Smooth muscle cell of the umbilical artery (primary cell): Measurements from ENCODE around the gene MAFG. TPM values are rescaled to one million over a fixed set of nuclear protein-coding genes. Genes with fewer than 3 reads are reported as not detected.

Experiments used
- total RNA-seq: library from RNA; depleted of rRNA; stranded (reverse); fragments of >200 nt; gene quantifications from 2 replicates; pipeline ENCODE4 v1.2.3, GENCODE V29; 2014

MAFG gene
- 28.2 and 32.5 TPM in 2 replicates for total RNA-seq

DNA sequence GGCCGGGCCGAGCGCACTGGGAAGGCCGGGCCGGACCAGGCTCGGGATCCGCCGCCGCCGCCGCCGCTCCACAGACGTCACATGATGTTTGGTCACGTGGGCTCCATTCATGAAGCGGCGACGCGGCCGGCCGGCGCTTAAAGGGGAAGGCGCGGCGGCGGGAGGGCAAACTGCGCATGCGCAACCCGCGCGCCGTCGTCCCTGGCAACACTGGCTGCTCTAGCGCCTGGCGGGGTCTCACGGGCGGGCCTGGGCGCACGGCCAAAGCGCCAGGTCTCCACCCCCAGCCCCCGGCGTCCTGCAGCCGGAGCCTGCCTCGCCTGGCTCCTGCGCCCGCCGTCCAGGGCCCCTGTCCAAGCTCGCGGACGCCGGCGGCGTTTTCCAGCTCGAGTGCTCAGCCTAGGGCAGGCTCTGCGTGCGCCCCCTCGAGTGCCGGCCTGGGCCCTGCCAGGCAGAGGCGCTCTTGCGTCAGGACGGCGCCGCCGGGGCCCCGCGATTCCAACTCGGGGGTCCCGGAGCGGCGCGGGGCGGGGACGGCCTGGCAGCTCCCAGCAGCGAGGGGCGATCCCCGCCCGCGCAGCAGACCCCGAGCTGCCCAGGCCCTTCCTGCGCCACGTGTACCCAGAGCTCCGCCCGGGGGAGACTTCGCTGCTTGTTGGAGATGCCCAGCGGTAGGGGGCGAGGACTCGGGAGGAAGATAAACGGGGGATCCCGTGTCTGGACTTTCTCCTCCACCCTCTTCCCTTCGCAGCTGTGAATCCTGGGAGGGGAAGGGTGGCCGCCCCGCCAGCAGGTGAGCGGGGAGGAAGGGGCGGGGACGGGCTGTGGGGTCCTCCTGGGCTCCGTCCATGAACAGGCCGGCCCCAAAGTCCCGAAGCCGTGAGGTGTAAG is at the start of gene MAFG:
TSS of gene MAFG (minus strand) at position 83 of the 891 bp plus-strand sequence. CDS start 4,550 bp downstream, outside the sequence.

DNA sequence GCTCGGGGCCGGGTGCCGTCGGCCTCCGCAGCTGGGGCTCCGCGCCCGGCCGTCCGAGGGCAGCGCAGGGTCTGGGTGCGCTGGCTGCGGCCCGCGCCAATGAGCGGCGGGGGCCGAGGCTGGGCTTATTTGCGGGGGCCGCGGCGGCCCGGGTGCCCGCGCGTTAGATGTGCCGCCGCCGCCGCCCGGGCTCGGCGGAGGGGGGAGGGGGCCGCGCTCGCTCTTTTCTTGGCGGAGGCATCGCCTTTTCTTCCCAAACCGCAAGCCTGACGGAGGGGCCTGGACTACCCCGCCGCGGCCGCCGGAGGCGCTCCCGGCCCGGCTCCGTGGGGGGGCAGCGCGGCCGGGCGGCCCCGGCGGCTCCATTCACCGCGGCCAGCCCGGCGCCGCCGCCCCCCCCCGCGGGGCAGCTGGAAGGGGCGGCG is 33.6 kb upstream of the MAFG start, which contains the start of gene NOTUM:
TSS of gene NOTUM (minus strand) at position 101 of the 425 bp plus-strand sequence. CDS start 278 bp downstream, outside the sequence.

DNA sequence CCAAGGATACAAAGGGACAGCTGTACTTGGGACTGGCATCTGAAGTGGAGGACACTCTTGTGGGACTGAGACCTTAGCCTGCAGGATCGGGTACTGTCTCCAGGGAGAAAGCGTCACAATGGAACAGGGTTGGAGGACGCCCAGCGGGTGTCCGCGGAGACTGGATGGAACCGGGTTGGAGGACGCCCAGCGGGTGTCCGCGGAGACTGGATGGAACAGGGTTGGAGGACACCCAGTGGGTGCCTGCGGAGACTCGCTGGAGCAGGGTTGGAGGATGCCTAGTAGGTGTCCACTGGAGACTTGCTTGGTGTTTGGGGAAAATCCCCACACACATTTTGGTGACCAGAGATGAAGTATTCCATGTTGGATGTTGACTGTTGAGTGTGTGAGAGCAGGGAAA is 19.7 kb upstream of the MAFG start, which contains the start of gene MYADML2:
TSS of gene MYADML2 (minus strand) at position 45 of the 400 bp plus-strand sequence. CDS start 5,492 bp downstream, outside the sequence.

DNA sequence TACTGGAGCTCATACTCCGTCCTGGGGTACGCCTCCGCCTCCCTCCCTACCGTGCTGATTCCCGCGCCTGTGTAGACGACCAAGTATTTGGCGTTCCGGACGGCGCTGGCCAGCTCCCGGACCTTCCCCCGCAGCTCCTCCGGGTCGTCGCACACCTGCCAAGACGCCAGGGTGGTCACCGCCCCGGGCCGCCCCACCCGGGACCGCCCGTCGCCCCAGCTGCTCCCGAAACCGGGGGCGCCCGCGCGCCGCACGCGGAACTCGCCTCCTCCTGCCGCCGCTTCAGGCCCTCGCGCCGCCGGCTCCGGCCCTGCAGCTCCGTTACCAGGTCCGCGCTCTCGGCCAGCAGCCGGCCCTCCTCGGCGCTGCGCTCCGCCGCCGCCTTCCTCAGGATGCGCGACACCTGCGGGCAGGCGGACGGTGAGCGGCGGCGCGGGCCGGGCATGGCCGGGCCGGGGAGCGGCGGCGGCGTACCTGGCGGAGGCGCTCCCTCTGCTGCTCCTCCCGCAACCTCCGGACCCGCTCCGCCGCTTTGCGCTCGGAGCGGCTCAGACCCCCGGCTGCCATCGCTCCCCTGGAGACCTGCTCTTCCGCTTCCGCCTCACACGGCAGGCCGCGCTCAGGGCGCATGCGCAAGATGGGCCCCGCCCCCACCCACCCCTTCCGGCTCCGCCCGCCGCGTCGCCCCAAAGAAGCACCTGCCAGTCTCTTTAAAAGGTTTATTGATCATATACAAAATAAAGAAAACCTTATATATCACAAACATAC is 9.8 kb downstream of the MAFG start, which contains the start of gene SIRT7:
TSS of gene SIRT7 (minus strand) at position 612 of the 768 bp plus-strand sequence. CDS start at position 567, 45 bp downstream.

DNA sequence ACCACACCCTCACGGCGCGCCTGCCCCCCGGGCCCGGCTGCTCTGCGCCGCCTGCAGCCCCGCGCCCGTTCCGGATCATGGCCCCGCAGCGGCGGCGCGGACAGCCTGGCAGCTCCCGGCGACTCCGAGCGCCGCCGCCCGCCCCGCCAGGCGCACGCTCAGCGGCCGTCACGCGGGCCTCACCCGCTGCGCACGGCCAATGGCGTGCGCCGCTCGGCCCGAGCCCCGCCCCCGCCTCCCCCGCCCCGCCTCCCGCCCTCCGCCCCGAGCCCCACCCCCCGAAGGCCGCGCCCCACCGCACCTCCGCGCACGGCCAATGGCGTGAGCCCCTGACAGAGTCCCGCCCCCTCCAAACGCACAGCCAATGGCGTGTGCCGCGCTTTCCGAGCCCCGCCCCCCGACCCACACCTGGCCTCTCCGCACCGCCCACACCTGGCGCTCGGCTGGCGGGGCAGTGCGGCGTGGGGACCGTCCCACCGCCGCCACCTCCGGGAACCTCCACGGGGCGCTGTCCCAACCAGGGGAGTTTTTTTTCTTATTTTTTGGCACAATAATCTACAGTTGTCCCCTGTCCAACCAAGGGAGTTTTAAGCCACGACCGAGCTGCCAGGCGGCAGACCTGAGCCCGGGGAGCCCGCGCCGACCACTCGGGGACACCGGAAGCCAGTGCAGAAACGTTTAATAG is 16.1 kb downstream of the MAFG start, which contains the start of gene PCYT2:
TSS of gene PCYT2 (minus strand) at position 123 of the 685 bp plus-strand sequence. CDS start at position 79, 44 bp downstream.

DNA sequence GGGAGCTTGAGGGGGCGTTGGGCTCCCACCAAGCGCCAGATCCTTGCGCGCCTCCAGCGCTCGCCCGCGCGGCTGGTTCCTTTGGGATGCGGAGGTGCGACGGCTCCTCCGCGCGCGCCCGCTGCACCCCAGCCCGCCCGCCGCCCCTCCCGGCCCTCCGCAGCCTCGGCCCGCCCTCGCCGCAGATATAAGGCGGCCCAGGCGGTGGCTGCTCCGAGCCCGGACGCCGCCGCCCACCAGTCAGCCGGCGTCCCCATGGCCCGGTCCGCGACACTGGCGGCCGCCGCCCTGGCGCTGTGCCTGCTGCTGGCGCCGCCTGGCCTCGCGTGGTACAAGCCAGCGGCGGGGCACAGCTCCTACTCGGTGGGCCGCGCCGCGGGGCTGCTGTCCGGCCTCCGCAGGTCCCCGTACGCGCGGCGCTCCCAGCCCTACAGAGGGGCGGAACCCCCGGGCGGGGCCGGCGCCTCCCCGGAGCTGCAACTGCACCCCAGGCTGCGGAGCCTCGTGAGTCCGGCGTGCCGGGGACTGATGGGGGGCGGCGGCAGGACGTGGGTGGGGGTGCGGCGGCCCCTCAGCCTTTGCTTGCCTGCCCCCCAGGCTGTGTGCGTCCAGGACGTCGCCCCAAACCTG is 25.4 kb downstream of the MAFG start, which contains the start of gene NPB:
TSS of gene NPB (plus strand) at position 216 of the 630 bp plus-strand sequence. CDS start at position 256, 40 bp downstream.

DNA sequence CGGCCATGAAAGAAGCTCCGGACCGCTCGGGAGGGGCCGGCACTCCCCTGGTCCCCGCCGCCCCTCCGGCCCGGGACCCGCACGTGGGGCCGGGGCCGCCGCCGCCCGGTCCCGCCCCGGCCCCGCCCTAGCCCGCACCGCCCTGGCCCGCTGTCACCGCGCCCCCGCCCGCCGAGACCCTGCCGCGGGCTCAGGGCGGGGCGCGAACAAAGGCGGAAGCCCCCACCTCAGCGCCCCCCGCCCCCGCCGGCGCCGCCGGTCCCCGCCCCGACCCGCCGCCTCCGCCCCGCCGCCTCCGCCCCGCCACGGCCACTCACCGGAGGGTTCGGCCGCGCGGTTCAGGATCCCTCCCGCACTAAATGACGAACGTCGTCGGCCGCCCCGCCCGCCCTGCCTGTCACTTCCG is 56.6 kb downstream of the MAFG start, which contains the start of gene ARHGDIA:
TSS of gene ARHGDIA (minus strand) at position 357 of the 406 bp plus-strand sequence. CDS start 1,407 bp downstream, outside the sequence.

Other genes starting within 250 kb of the MAFG start
- gene ARL16, start 243.9 kb downstream of the MAFG start, total RNA-seq: 17.8 and 19.4 TPM in 2 replicates
- 73.6 and 138 TPM in 2 replicates for gene HGS, start 243.7 kb downstream of the MAFG start, total RNA-seq
- 4.2 and 7.8 TPM in 2 replicates for gene MRPL12, start 224.4 kb downstream of the MAFG start, total RNA-seq
- 8.0 and 10.5 TPM in 2 replicates for gene SLC25A10, start 215.5 kb downstream of the MAFG start, total RNA-seq
- not detected in 2 replicates for gene GCGR, start 123.6 kb downstream of the MAFG start, total RNA-seq
- gene MCRIP1, start 94.4 kb downstream of the MAFG start, total RNA-seq: 82.5 and 97.7 TPM in 2 replicates
- gene PPP1R27, start 92.7 kb downstream of the MAFG start, total RNA-seq: 0.09 TPM in 1 of 2 replicates, not detected in the other
- 2,852 and 4,180 TPM in 2 replicates for gene P4HB, start 67.2 kb downstream of the MAFG start, total RNA-seq
- gene ARHGDIA, start 56.4 kb downstream of the MAFG start, total RNA-seq: 120 and 379 TPM in 2 replicates
- gene ALYREF, start 36.1 kb downstream of the MAFG start, total RNA-seq: 76.3 and 110 TPM in 2 replicates
- 84.9 and 198 TPM in 2 replicates for gene ANAPC11, start 36.0 kb downstream of the MAFG start, total RNA-seq
- gene NPB, start 25.5 kb downstream of the MAFG start, total RNA-seq: 0.51 and 1.5 TPM in 2 replicates
- 50.5 and 52.1 TPM in 2 replicates for gene PCYT2, start 16.3 kb downstream of the MAFG start, total RNA-seq
- gene SIRT7, start 9.6 kb downstream of the MAFG start, total RNA-seq: 13.1 and 20.2 TPM in 2 replicates
- gene PYCR1, start 9.6 kb upstream of the MAFG start, total RNA-seq: 245 and 274 TPM in 2 replicates
- gene MYADML2, start 19.5 kb upstream of the MAFG start, total RNA-seq: under 0.01 TPM in 1 of 2 replicates, not detected in the other
- gene NOTUM, start 33.5 kb upstream of the MAFG start, total RNA-seq: 0.14 TPM in 1 of 2 replicates, not detected in the other
- gene ASPSCR1, start 49.9 kb upstream of the MAFG start, total RNA-seq: 21.4 and 28.8 TPM in 2 replicates
- 11.3 and 17.7 TPM in 2 replicates for gene CENPX, start 95.1 kb upstream of the MAFG start, total RNA-seq
- 10.1 and 13.3 TPM in 2 replicates for gene LRRC45, start 95.6 kb upstream of the MAFG start, total RNA-seq
- gene RAC3, start 103.9 kb upstream of the MAFG start, total RNA-seq: 19.0 and 25.3 TPM in 2 replicates
- 30.7 and 48.7 TPM in 2 replicates for gene DCXR, start 110.0 kb upstream of the MAFG start, total RNA-seq
- 47.5 and 67.4 TPM in 2 replicates for gene RFNG, start 124.1 kb upstream of the MAFG start, total RNA-seq
- gene GPS1, start 124.2 kb upstream of the MAFG start, total RNA-seq: 90.3 and 111 TPM in 2 replicates
- 55.2 and 65.6 TPM in 2 replicates for gene DUS1L, start 138.1 kb upstream of the MAFG start, total RNA-seq
- gene FASN, start 170.5 kb upstream of the MAFG start, total RNA-seq: 104 and 307 TPM in 2 replicates